ENCODE measurements around the gene PDILT. TPM values are rescaled to one million over a fixed set of nuclear protein-coding genes. Genes with fewer than 3 reads are reported as not detected.
"Not testable (repeated sequence)": the region's sequence is repeated elsewhere in the genome, so short reads cannot be mapped to it uniquely, and the experiment has no call there.

PDILT gene
- total RNA-seq, 1 experiment from 2014 or later = not detected

- ChIA-PET CTCF (no interaction called here), POLR2A (ENCODE audit: unreplicated experiment) (no interaction called here)
- Histone ChIP-seq H3K9me3 (ENCODE audit: insufficient read depth, low read depth) (no peaks in the 10 kb centered on the region; the same call in 1 of the 2 replicates), H3K4me1 (replicated peaks; ENCODE audit: insufficient read depth) (no peaks in the 10 kb centered on the region), H3K79me2 (ENCODE audit: low read depth) (no peaks in the 10 kb centered on the region), H3K27me3 (ENCODE audit: insufficient read depth, low read depth) (peaks cover 11% of the 10 kb centered on the region), H3K4me3 (no peak overlapping the region), H3K27ac (no peak overlapping the region), H2AFZ (no peak overlapping the region), H3K4me2 (no peak overlapping the region), H3K36me3 (ENCODE audit: low read depth) (no peaks in the 10 kb centered on the region), H3F3A (ENCODE audit: insufficient read depth, low read depth) (no peaks in the 10 kb centered on the region), H3K9me2 (ENCODE audit: insufficient read depth) (no peaks in the 10 kb centered on the region), H4K20me1 (ENCODE audit: insufficient read depth) (no peaks in the 10 kb centered on the region)
- no TSS peak for BruUV-seq (replicated peaks)
- no peak for TF ChIP-seq EZH2 (IDR thresholded peaks at IDR 0.05; ENCODE audit: low read depth)
- no peak for TF ChIP-seq CTCF (conservative IDR thresholded peaks at IDR 0.05)
- DNase-seq = no peak
- intact Hi-C loops (cut with micrococcal nuclease; ENCODE audit: unreplicated experiment) = no loop called here
These were observed 90.0 kb downstream of the PDILT start for GRCh38 chr16:20314575-20314974.

GRCh38 chr16:20313741-20314140 lies 90.8 kb downstream of the PDILT start:
- H3K9me2 ChIP-seq (ENCODE audit: insufficient read depth) = no peaks in the 10 kb centered on the region
- H3K4me3 ChIP-seq = no peak overlapping the region
- H3K79me2 ChIP-seq (ENCODE audit: low read depth) = no peaks in the 10 kb centered on the region
- no peaks in the 10 kb centered on the region; the same call in 1 of the 2 replicates for H3K9me3 ChIP-seq (ENCODE audit: insufficient read depth, low read depth)
- H3F3A ChIP-seq (ENCODE audit: insufficient read depth, low read depth) = no peaks in the 10 kb centered on the region
- H3K27me3 ChIP-seq (ENCODE audit: insufficient read depth, low read depth) = peaks cover 11% of the 10 kb centered on the region
- H2AFZ ChIP-seq = no peak overlapping the region
- no peak for DNase-seq
- H3K36me3 ChIP-seq (ENCODE audit: low read depth) = no peaks in the 10 kb centered on the region
- H3K4me2 ChIP-seq = no peak overlapping the region
- ChIA-PET POLR2A (ENCODE audit: unreplicated experiment) (no interaction called here), CTCF (no interaction called here)
- no peak overlapping the region for H3K27ac ChIP-seq
- no peaks in the 10 kb centered on the region for H4K20me1 ChIP-seq (ENCODE audit: insufficient read depth)
- intact Hi-C loops (cut with micrococcal nuclease; ENCODE audit: unreplicated experiment) = no loop called here
- TF ChIP-seq EZH2 (IDR thresholded peaks at IDR 0.05; ENCODE audit: low read depth) (no peak), CTCF (conservative IDR thresholded peaks at IDR 0.05) (no peak)
- no TSS peak for BruUV-seq (replicated peaks)
- H3K4me1 ChIP-seq (replicated peaks; ENCODE audit: insufficient read depth) = no peaks in the 10 kb centered on the region

- CTCF ChIA-PET; H3K9me2 ChIP-seq (ENCODE audit: insufficient read depth); H3K27ac ChIP-seq; H3K4me2 ChIP-seq; H3K4me1 ChIP-seq (replicated peaks; ENCODE audit: insufficient read depth); H3K27me3 ChIP-seq (ENCODE audit: insufficient read depth, low read depth); intact Hi-C loops (cut with micrococcal nuclease; ENCODE audit: unreplicated experiment); POLR2A ChIA-PET (ENCODE audit: unreplicated experiment); DNase-seq; H3F3A ChIP-seq (ENCODE audit: insufficient read depth, low read depth); H3K79me2 ChIP-seq (ENCODE audit: low read depth); H4K20me1 ChIP-seq (ENCODE audit: insufficient read depth); H3K36me3 ChIP-seq (ENCODE audit: low read depth); H3K9me3 ChIP-seq (ENCODE audit: insufficient read depth, low read depth); H3K4me3 ChIP-seq; H2AFZ ChIP-seq; BruUV-seq (replicated peaks): not testable (repeated sequence)
These were observed 91.9 kb downstream of the PDILT start for GRCh38 chr16:20312536-20313095.

GRCh38 chr16:20311548-20311947 lies 93.0 kb downstream of the PDILT start:
- Histone ChIP-seq H3K4me2 (no peak overlapping the region), H3K36me3 (ENCODE audit: low read depth) (no peaks in the 10 kb centered on the region), H2AFZ (no peak overlapping the region), H3K4me3 (no peak overlapping the region), H3F3A (ENCODE audit: insufficient read depth, low read depth) (no peaks in the 10 kb centered on the region), H3K27me3 (ENCODE audit: insufficient read depth, low read depth) (peaks cover 9% of the 10 kb centered on the region), H3K79me2 (ENCODE audit: low read depth) (no peaks in the 10 kb centered on the region), H3K9me2 (ENCODE audit: insufficient read depth) (no peaks in the 10 kb centered on the region), H3K27ac (no peak overlapping the region), H3K4me1 (replicated peaks; ENCODE audit: insufficient read depth) (no peaks in the 10 kb centered on the region), H3K9me3 (ENCODE audit: insufficient read depth, low read depth) (no peaks in the 10 kb centered on the region; the same call in 1 of the 2 replicates), H4K20me1 (ENCODE audit: insufficient read depth) (no peaks in the 10 kb centered on the region)
- no TSS peak for BruUV-seq (replicated peaks)
- TF ChIP-seq CTCF (conservative IDR thresholded peaks at IDR 0.05) (no peak), EZH2 (IDR thresholded peaks at IDR 0.05; ENCODE audit: low read depth) (no peak)
- intact Hi-C loops (cut with micrococcal nuclease; ENCODE audit: unreplicated experiment) = no loop called here
- ChIA-PET CTCF (no interaction called here), POLR2A (ENCODE audit: unreplicated experiment) (no interaction called here)
- DNase-seq = no peak
